Glutamatergic neuron (in vitro differentiated cells): ENCODE data around the gene NGEF. TPM values are rescaled to one million over a fixed set of nuclear protein-coding genes. Genes with fewer than 3 reads are reported as not detected.

ENCODE experiments used
- DNase-seq: peaks from one replicate; pipeline ENCODE4 v3.0.0; 2022
- H3K27ac Mint-ChIP-seq: one replicate; pipeline ENCODE4 v1.8.0; 2020; ENCODE audit warnings: mild to moderate bottlenecking, mixed read lengths, inconsistent platforms; ENCODE audit not compliant: unreplicated experiment
- H3K27me3 Mint-ChIP-seq: one replicate; pipeline ENCODE4 v1.8.0; 2020; ENCODE audit warnings: mild to moderate bottlenecking, moderate library complexity, mixed read lengths, inconsistent platforms; ENCODE audit not compliant: unreplicated experiment
- H3K36me3 Mint-ChIP-seq: one replicate; pipeline ENCODE4 v1.8.0; 2020; ENCODE audit warnings: mild to moderate bottlenecking, mixed read lengths, inconsistent platforms; ENCODE audit not compliant: unreplicated experiment
- H3K4me1 Mint-ChIP-seq: one replicate; pipeline ENCODE4 v1.8.0; 2020; ENCODE audit warnings: mild to moderate bottlenecking, low read depth, mixed read lengths, inconsistent platforms; ENCODE audit not compliant: unreplicated experiment
- H3K4me3 Mint-ChIP-seq: one replicate; pipeline ENCODE4 v1.8.0; 2020; ENCODE audit warnings: mild to moderate bottlenecking, mixed read lengths, inconsistent platforms; ENCODE audit not compliant: unreplicated experiment
- H3K9me3 Mint-ChIP-seq: one replicate; pipeline ENCODE4 v1.8.0; 2020; ENCODE audit warnings: mild to moderate bottlenecking, moderate library complexity, mixed read lengths, inconsistent platforms; ENCODE audit not compliant: unreplicated experiment
- total RNA-seq: library from RNA; stranded (reverse); fragmentation: NEBNext Ultra II Directional; extraction: Animal tissue kit (Norgen Biotek cat#: 25700); gene quantifications from one replicate; pipeline ENCODE4 v1.2.1, GENCODE V29; 2021; ENCODE audit not compliant: unreplicated experiment
- TF ChIP-seq, protein P1 (sequence below): fragments of 200-600 bp; sonication (generic); IDR thresholded peaks from one replicate; pipeline ENCODE4 v1.5.0; 2021; ENCODE audit not compliant: partially characterized antibody, unreplicated experiment

The NGEF gene
- total RNA-seq, 1 donor from 2014 or later, result 7.2 TPM

DNA sequence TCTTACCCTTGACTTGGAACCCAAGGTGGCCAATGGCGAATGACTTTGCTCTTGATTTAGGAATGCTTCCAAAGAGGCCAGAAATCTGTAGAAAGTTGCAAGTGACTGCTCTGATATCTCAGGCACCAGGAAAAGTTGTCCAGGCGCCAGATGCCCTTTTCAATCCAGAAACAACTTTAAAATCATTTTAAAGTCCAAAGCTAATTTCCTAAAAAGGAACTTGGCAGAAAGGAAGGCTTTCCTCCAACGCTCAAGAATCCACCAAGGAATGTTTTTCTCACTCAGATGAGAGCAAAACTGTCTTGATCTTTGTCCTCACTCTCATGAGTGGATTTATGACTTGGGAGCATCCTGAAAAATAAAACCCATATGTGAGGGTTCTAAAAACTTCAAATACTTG lies 5.3 kb downstream of the NGEF start:
- peaks cover 6% of the 10 kb centered on the region for H3K27me3 Mint-ChIP-seq

DNA sequence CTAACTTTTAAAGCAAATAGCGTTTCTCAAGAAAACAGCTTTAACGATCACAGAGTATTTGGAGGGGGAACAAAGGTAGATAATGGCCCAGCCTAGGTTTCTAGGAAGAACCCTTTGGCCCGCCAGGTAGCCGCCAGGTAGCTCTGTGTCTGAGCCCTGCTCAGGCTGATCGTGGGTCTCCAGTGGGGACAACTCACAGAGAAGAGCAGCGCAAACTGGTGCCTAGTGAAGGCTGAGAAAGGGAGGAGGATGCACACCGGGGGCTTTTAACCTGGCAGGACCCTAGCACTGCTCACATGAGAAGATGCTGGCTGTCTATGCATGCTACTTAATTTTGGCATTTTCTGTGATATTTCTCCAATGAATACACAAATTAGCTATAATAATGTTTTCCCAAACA lies 5.8 kb downstream of the NGEF start:
- H3K4me3 Mint-ChIP-seq, result no peak overlapping the region
- H3K27ac Mint-ChIP-seq, result no peak overlapping the region
- peaks cover 5% of the 10 kb centered on the region for H3K9me3 Mint-ChIP-seq
- peaks cover 6% of the 10 kb centered on the region for H3K27me3 Mint-ChIP-seq
- peaks cover 4% of the 10 kb centered on the region for H3K4me1 Mint-ChIP-seq
- TF ChIP-seq, protein P1, sequence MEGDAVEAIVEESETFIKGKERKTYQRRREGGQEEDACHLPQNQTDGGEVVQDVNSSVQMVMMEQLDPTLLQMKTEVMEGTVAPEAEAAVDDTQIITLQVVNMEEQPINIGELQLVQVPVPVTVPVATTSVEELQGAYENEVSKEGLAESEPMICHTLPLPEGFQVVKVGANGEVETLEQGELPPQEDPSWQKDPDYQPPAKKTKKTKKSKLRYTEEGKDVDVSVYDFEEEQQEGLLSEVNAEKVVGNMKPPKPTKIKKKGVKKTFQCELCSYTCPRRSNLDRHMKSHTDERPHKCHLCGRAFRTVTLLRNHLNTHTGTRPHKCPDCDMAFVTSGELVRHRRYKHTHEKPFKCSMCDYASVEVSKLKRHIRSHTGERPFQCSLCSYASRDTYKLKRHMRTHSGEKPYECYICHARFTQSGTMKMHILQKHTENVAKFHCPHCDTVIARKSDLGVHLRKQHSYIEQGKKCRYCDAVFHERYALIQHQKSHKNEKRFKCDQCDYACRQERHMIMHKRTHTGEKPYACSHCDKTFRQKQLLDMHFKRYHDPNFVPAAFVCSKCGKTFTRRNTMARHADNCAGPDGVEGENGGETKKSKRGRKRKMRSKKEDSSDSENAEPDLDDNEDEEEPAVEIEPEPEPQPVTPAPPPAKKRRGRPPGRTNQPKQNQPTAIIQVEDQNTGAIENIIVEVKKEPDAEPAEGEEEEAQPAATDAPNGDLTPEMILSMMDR, result no peak
- DNase-seq, result no peak
- H3K36me3 Mint-ChIP-seq, result peaks cover 4% of the 10 kb centered on the region

More for the DNA sequence above, 5.3 kb downstream of the NGEF start:
- H3K4me3 Mint-ChIP-seq, result no peak overlapping the region
- TF ChIP-seq, protein P1, result no peak
- H3K27ac Mint-ChIP-seq, result no peak overlapping the region
- H3K36me3 Mint-ChIP-seq, result peaks cover 4% of the 10 kb centered on the region
- peaks cover 4% of the 10 kb centered on the region for H3K4me1 Mint-ChIP-seq
- H3K9me3 Mint-ChIP-seq, result peaks cover 5% of the 10 kb centered on the region
- no peak for DNase-seq

DNA sequence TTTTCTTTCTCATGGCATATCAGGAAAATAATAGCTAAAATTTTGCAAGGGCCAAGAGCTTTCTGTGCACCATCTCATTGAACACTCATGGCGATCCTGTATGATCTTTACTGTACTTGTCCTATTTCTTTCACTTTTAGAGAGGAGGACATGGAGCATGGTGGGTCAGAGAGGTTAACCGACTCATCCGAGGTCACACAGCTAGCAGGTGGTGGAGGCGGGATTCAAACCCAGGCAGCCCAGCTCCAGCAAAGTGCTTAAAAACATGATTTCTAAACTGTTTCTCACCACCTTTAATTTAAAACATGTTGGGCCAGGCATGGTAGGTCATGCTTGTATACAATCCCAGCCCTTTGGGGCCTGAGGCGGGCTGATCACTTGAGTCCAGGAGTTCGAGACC lies 6.4 kb downstream of the NGEF start:
- peaks cover 5% of the 10 kb centered on the region for H3K9me3 Mint-ChIP-seq
- TF ChIP-seq, protein P1, result no peak
- peaks cover 4% of the 10 kb centered on the region for H3K4me1 Mint-ChIP-seq
- H3K4me3 Mint-ChIP-seq, result no peak overlapping the region
- no peak overlapping the region for H3K27ac Mint-ChIP-seq
- DNase-seq, result no peak
- peaks cover 6% of the 10 kb centered on the region for H3K27me3 Mint-ChIP-seq
- H3K36me3 Mint-ChIP-seq, result peaks cover 4% of the 10 kb centered on the region

DNA sequence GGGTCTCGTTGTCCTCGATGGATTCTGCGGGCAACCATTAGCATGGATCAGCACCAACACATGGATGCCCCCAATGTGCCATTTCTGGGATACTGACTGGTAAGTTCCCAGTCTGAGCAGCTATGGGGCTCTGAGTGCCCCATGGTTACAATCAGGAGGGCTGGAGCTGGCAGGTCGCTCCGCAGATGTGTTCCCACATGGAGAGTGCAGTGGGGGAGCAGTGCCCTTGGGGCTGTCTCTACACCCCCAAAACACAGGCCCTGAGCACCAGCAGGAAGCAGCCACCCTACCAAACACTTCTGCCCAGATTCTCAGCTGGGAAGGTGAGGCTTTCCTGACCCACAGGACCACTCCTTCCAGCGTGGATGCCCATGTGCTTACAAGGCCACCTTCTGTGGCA lies 8.0 kb downstream of the NGEF start:
- DNase-seq, result no peak
- Mint-ChIP-seq H3K27me3 (peaks cover 6% of the 10 kb centered on the region), H3K27ac (no peak overlapping the region), H3K4me1 (peaks cover 4% of the 10 kb centered on the region), H3K4me3 (no peak overlapping the region), H3K9me3 (peaks cover 2% of the 10 kb centered on the region), H3K36me3 (peaks cover 4% of the 10 kb centered on the region)
- TF ChIP-seq, protein P1, result no peak

DNA sequence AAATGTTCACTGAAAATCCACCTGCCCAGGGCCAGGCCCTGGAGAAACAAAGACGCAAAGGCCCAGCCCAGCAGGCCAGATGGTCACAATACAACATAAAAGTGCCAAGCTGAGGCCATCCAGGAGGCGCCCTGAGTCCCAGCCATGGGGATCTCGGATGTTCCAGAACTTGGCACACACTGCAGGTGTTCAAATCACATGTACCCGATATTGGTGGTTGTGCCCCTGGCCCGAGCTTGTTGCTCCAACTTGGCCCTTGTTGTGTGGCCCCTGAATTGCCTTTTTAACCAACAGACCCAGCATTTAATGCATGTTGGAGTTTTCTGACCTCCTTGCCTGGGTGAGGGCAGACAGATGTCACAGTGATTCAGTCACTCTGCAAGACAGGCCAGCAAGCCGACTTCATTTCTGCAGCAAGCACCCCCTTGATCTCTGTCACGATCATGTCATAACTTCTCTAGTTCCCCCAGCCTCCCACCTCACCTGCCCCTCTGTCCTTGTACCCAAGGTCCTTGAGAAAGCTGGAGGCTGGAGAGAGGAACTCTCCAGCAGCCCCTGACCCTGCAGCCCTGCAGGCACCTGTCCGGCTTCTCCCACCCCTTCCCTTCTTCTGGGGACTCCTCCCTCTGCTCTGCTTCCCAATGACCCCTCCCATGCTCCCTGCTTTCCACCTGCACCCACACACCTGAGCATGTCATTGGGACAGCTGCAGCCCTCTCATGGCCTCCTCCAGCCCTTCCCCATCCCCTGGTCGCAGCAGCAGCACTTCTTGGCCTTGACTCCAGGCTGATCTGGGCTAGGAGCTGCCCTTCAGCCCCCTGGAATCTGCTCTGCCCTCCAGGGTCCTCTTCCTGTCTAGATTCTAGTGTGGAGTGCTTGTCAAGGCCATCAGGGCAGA lies 9.1 kb downstream of the NGEF start:
- Mint-ChIP-seq H3K27me3 (peaks cover 11% of the 10 kb centered on the region), H3K4me1 (peaks cover 12% of the 10 kb centered on the region)

More for the DNA sequence above, 9.1 kb downstream of the NGEF start:
- TF ChIP-seq, protein P1, result no peak
- no peak for DNase-seq
- Mint-ChIP-seq H3K27ac (no peak overlapping the region), H3K4me3 (no peak overlapping the region), H3K36me3 (peaks cover 4% of the 10 kb centered on the region), H3K9me3 (peaks cover 3% of the 10 kb centered on the region)
